Measurements from ENCODE around the gene ATXN7. TPM values are rescaled to one million over a fixed set of nuclear protein-coding genes. Genes with fewer than 3 reads are reported as not detected.

Gene ATXN7
- total and polyA plus RNA-seq, 10 of the 15 experiments (the other 5 are each of a cell fraction or from before 2014, with no cell fraction given) = 0.83 to 24.6 (median 8.5) TPM

DNA sequence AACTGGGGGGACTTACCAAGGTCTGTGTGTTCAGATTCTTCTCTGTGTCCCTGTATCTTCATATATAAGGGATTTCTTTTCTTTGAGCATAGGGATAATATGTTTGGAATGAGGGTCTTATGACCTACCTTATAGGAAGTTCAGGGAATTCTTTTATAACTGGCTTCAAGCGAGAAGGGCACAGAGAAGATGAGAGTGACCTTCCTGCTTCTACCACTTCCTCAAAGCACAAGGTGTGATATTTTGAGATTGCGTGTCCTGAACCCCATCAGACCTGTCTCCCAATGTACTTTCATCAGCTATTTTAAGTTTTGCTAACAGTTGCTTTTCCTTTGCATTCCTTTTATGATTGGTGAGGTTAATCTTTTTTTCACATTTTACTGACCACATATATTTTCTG lies 162.7 kb downstream of the ATXN7 start:
- Histone ChIP-seq H4K20me1 (ENCODE audit: control insufficient read depth, insufficient read depth) (no peaks in the 10 kb centered on the region), H3K27me3 (replicated peaks in 1 of 2; ENCODE audit: control insufficient read depth in 2 of 2, insufficient read depth in 2 of 2, low read length in 1 of 2) (no peaks in the 10 kb centered on the region), H2AFZ (ENCODE audit: control insufficient read depth, low read depth, low read length) (no peak overlapping the region), H3K9me3 (replicated peaks; ENCODE audit: control insufficient read depth, insufficient read depth, low read length) (no peaks in the 10 kb centered on the region), H3K4me2 (ENCODE audit: control insufficient read depth, insufficient read depth) (no peak overlapping the region), H3K27ac (ENCODE audit: control insufficient read depth, insufficient read depth) (no peak overlapping the region), H3K79me2 (ENCODE audit: control insufficient read depth, insufficient read depth, low read length) (peaks cover 20% of the 10 kb centered on the region), H3K4me3 (no peak overlapping the region), H3K4me1 (ENCODE audit: control insufficient read depth, insufficient read depth, low read length) (no peaks in the 10 kb centered on the region; the same call in 1 of the 2 replicates), H3K36me3 (ENCODE audit: control insufficient read depth in 2 of 2, insufficient read depth in 2 of 2, low read length in 1 of 2) (peaks cover 0 to 3% of the 10 kb centered on the region in 2 experiments; a peak in 1 of 4 replicates), H3K9ac (ENCODE audit: control insufficient read depth, insufficient read depth, low read length) (no peak overlapping the region)
- DNase-seq (ENCODE audit: low read depth, low spot score) (no peak), FAIRE-seq (no peak), ATAC-seq (no peak)
- no TSS peak for BruUV-seq (replicated peaks)
- ChIA-PET SMC1A (ENCODE audit: uncharacterized antibody, unreplicated experiment) (interaction anchor here (0.9 to 2.7 kb wide), 2 partner anchors 94 to 458 kb away, joined by 3 to 18 read pairs; no protein-coding TSS in a partner anchor), CTCF (interaction anchor here (1.5 to 6.0 kb wide), 4 partner anchors 197 to 458 kb away, joined by 4 to 66 read pairs (median 8); no protein-coding TSS in a partner anchor), RAD21 (ENCODE audit: unreplicated experiment) (interaction anchor here (1.1 to 2.5 kb wide), 4 partner anchors 21 to 458 kb away, joined by 3 to 14 read pairs (median 4); no protein-coding TSS in a partner anchor), POLR2A (no interaction called here)
- intact Hi-C loops (cut with micrococcal nuclease; ENCODE audit: unreplicated experiment) = no loop called here
- WGBS (ENCODE audit: insufficient coverage, insufficient replicate concordance, low lambda C conversion rate, missing lambda C conversion rate) = 40% methylated on average over 2 of the region's 2 CpGs
- TF ChIP-seq PAX5 (IDR thresholded peaks at IDR 0.05; ENCODE audit: borderline replicate concordance, low read depth, low read length) (no peak), SPI1 (IDR thresholded peaks at IDR 0.05; ENCODE audit: borderline replicate concordance, insufficient read depth, low read depth, low read length) (peak; percentile 59; the same call in 1 of the 2 replicates)
- in situ Hi-C loops (cut with MboI) = loop anchor here (5.0 kb wide), 1 partner anchor 371 kb away; no protein-coding TSS in a partner anchor

DNA sequence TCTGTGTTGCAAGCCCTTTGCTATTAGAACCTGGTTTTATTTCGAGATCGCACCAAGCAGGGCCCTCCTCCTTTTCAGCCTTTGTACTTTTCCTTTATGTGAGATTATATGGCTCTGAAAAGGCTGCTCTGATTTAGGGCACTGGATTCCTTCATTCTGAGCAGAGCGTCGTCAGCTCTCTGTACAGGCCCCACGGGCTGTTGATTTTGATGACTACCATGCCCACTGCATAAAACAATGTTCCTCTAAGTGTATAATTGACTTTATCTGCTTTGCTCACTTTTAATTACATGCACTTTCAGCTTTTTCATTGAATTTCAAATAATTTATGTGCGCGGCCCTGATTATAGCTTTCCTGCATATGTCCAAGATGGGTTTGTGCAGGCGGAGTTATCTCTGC lies 164.0 kb downstream of the ATXN7 start:
- 72% methylated on average over 8 of the region's 8 CpGs for WGBS (ENCODE audit: insufficient coverage, insufficient replicate concordance, low lambda C conversion rate, missing lambda C conversion rate)
- Histone ChIP-seq H3K27me3 (replicated peaks in 1 of 2; ENCODE audit: control insufficient read depth in 2 of 2, insufficient read depth in 2 of 2, low read length in 1 of 2) (no peaks in the 10 kb centered on the region), H3K4me2 (ENCODE audit: control insufficient read depth, insufficient read depth) (no peak overlapping the region), H3K4me3 (no peak overlapping the region), H3K36me3 (ENCODE audit: control insufficient read depth in 2 of 2, insufficient read depth in 2 of 2, low read length in 1 of 2) (no peaks in the 10 kb centered on the region), H3K9me3 (replicated peaks; ENCODE audit: control insufficient read depth, insufficient read depth, low read length) (no peaks in the 10 kb centered on the region), H3K9ac (ENCODE audit: control insufficient read depth, insufficient read depth, low read length) (no peak overlapping the region), H4K20me1 (ENCODE audit: control insufficient read depth, insufficient read depth) (no peaks in the 10 kb centered on the region), H3K27ac (ENCODE audit: control insufficient read depth, insufficient read depth) (no peak overlapping the region), H3K4me1 (ENCODE audit: control insufficient read depth, insufficient read depth, low read length) (no peaks in the 10 kb centered on the region; the same call in 1 of the 2 replicates), H3K79me2 (ENCODE audit: control insufficient read depth, insufficient read depth, low read length) (peaks cover 8% of the 10 kb centered on the region), H2AFZ (ENCODE audit: control insufficient read depth, low read depth, low read length) (no peak overlapping the region)
- intact Hi-C loops (cut with micrococcal nuclease; ENCODE audit: unreplicated experiment) (no loop called here), in situ Hi-C loops (cut with MboI) (loop anchor here (5.0 kb wide), 1 partner anchor 370 kb away; no protein-coding TSS in a partner anchor)
- ChIA-PET POLR2A (interaction anchor here (0.6 to 0.9 kb wide), 2 partner anchors 137 to 448 kb away, joined by 3 read pairs; no protein-coding TSS in a partner anchor), CTCF (interaction anchor here (0.8 to 6.0 kb wide), 4 partner anchors 20 to 456 kb away, joined by 3 to 66 read pairs (median 8); no protein-coding TSS in a partner anchor), RAD21 (ENCODE audit: unreplicated experiment) (interaction anchor here (1.2 to 2.5 kb wide), 2 partner anchors 436 to 457 kb away, joined by 3 to 14 read pairs; no protein-coding TSS in a partner anchor), SMC1A (ENCODE audit: uncharacterized antibody, unreplicated experiment) (interaction anchor here (0.6 to 2.7 kb wide), 5 partner anchors 196 to 1525 kb away, joined by 3 to 18 read pairs (median 3); no protein-coding TSS in a partner anchor)
- BruUV-seq (replicated peaks) = no TSS peak
- ATAC-seq (no peak), FAIRE-seq (no peak), DNase-seq (ENCODE audit: low read depth, low spot score) (no peak)
- TF ChIP-seq, protein P1, sequence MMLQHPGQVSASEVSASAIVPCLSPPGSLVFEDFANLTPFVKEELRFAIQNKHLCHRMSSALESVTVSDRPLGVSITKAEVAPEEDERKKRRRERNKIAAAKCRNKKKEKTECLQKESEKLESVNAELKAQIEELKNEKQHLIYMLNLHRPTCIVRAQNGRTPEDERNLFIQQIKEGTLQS (IDR thresholded peaks at IDR 0.05; ENCODE audit: borderline replicate concordance, extremely low read depth, low read depth, low read length) = no peak
- no peak for TF ChIP-seq CREM (IDR thresholded peaks at IDR 0.05; ENCODE audit: low read depth)
- TF ChIP-seq, protein P2, sequence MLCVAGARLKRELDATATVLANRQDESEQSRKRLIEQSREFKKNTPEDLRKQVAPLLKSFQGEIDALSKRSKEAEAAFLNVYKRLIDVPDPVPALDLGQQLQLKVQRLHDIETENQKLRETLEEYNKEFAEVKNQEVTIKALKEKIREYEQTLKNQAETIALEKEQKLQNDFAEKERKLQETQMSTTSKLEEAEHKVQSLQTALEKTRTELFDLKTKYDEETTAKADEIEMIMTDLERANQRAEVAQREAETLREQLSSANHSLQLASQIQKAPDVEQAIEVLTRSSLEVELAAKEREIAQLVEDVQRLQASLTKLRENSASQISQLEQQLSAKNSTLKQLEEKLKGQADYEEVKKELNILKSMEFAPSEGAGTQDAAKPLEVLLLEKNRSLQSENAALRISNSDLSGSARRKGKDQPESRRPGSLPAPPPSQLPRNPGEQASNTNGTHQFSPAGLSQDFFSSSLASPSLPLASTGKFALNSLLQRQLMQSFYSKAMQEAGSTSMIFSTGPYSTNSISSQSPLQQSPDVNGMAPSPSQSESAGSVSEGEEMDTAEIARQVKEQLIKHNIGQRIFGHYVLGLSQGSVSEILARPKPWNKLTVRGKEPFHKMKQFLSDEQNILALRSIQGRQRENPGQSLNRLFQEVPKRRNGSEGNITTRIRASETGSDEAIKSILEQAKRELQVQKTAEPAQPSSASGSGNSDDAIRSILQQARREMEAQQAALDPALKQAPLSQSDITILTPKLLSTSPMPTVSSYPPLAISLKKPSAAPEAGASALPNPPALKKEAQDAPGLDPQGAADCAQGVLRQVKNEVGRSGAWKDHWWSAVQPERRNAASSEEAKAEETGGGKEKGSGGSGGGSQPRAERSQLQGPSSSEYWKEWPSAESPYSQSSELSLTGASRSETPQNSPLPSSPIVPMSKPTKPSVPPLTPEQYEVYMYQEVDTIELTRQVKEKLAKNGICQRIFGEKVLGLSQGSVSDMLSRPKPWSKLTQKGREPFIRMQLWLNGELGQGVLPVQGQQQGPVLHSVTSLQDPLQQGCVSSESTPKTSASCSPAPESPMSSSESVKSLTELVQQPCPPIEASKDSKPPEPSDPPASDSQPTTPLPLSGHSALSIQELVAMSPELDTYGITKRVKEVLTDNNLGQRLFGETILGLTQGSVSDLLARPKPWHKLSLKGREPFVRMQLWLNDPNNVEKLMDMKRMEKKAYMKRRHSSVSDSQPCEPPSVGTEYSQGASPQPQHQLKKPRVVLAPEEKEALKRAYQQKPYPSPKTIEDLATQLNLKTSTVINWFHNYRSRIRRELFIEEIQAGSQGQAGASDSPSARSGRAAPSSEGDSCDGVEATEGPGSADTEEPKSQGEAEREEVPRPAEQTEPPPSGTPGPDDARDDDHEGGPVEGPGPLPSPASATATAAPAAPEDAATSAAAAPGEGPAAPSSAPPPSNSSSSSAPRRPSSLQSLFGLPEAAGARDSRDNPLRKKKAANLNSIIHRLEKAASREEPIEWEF (IDR thresholded peaks at IDR 0.05; ENCODE audit: insufficient replicate concordance, low read depth, low read length) = no peak
- TF ChIP-seq BMI1 (IDR thresholded peaks at IDR 0.05; ENCODE audit: borderline replicate concordance) = no peak
- TF ChIP-seq RB1 (IDR thresholded peaks at IDR 0.05; ENCODE audit: borderline replicate concordance) = no peak
- no peak for TF ChIP-seq RAD51 (IDR thresholded peaks at IDR 0.05)
- TF ChIP-seq ZNF207 (IDR thresholded peaks at IDR 0.05; ENCODE audit: borderline replicate concordance) = no peak

Measured in GM12878 (cell line).